Fibroblast of lung (primary cell): ENCODE measurements around the gene HAUS1. TPM values are rescaled to one million over a fixed set of nuclear protein-coding genes. Genes with fewer than 3 reads are reported as not detected.

Source experiments
- DNase-seq, 2 donors: peaks; one replicate each; pipeline versions ENCODE4 v3.0.0 to v3.0.0-alpha.2; 2010; ENCODE audit warnings: low read depth in 2 of 2
- H2AFZ ChIP-seq: 2 replicates; pipeline ENCODE4 v1.5.1; 2012; ENCODE audit warnings: low read length, control low read depth, inconsistent platforms
- H3K27ac ChIP-seq: 2 replicates; pipeline ENCODE4 v1.5.1; 2011; ENCODE audit warnings: low read length, control low read depth; ENCODE audit not compliant: insufficient read depth
- H3K27me3 ChIP-seq: 2 replicates; pipeline ENCODE4 v1.5.1; 2011; ENCODE audit warnings: mild to moderate bottlenecking, low read length; ENCODE audit not compliant: control insufficient read depth, insufficient read depth
- H3K36me3 ChIP-seq: 2 replicates; pipeline ENCODE4 v1.5.1; 2011; ENCODE audit warnings: low read length; ENCODE audit not compliant: control insufficient read depth, insufficient read depth
- H3K4me1 ChIP-seq: 2 replicates; pipeline ENCODE4 v1.5.1; 2011; ENCODE audit warnings: low read length; ENCODE audit not compliant: control insufficient read depth, insufficient read depth; ENCODE audit errors: extremely low read depth
- H3K4me2 ChIP-seq: 2 replicates; pipeline ENCODE4 v1.5.1; 2011; ENCODE audit warnings: low read length, control low read depth; ENCODE audit not compliant: insufficient read depth; ENCODE audit errors: extremely low read depth
- H3K4me3 ChIP-seq, 4 experiments: fragments of 200-600 bp in 1 of 4; sonication (generic) in 1 of 4; replicated peaks in 1 of 4; 2 replicates each; pipeline ENCODE4 v1.5.1; 2011 to 2016; ENCODE audit warnings: low read length in 4 of 4, low read depth in 3 of 4, mild to moderate bottlenecking in 3 of 4, control low read depth in 2 of 4, inconsistent platforms in 1 of 4, mixed read lengths in 1 of 4; ENCODE audit not compliant: insufficient read depth in 1 of 4; ENCODE audit errors: control extremely low read depth in 1 of 4
- H3K79me2 ChIP-seq: 2 replicates; pipeline ENCODE4 v1.5.1; 2012; ENCODE audit warnings: mild to moderate bottlenecking, low read length, inconsistent platforms; ENCODE audit not compliant: control insufficient read depth, insufficient read depth
- H3K9ac ChIP-seq: 2 replicates; pipeline ENCODE4 v1.5.1; 2011; ENCODE audit warnings: mild to moderate bottlenecking, low read length, control low read depth; ENCODE audit not compliant: insufficient read depth
- H3K9me3 ChIP-seq: 2 replicates; pipeline ENCODE4 v1.5.1; 2012; ENCODE audit warnings: low read depth, low read length; ENCODE audit not compliant: control insufficient read depth, insufficient read depth
- H4K20me1 ChIP-seq: 2 replicates; pipeline ENCODE4 v1.5.1; 2011; ENCODE audit warnings: low read length; ENCODE audit not compliant: control insufficient read depth, insufficient read depth; ENCODE audit errors: extremely low read depth
- EZH2 ChIP-seq: IDR thresholded peaks from 2 replicates; pipeline ENCODE4 v1.5.1; 2012; ENCODE audit warnings: low read length, control low read depth, mild to moderate bottlenecking; ENCODE audit errors: missing control alignments
- polyA plus RNA-seq, 2 donors: library from polyadenylated mRNA; depleted of rRNA in 1 of 2; stranded (reverse) in 1 of 2; unstranded in 1 of 2; fragments of >200 nt; gene quantifications; 2 replicates each; pipeline ENCODE4 v1.2.1, GENCODE V29; 2011 to 2012; ENCODE audit warnings: missing spikeins in 1 of 2
- total RNA-seq: library from RNA; depleted of rRNA; stranded (reverse); fragments of >200 nt; gene quantifications from 2 replicates; pipeline ENCODE4 v1.2.1, GENCODE V29; 2014
- TF ChIP-seq, protein P1 (sequence below), 2 donors: IDR thresholded peaks in 1 of 2; conservative IDR thresholded peaks in 1 of 2; 1 replicate in 1 of 2; 2 replicates in 1 of 2; pipeline ENCODE4 v1.5.1; 2011 to 2012; ENCODE audit warnings: low read length in 2 of 2, control low read depth in 1 of 2, inconsistent platforms in 1 of 2, low read depth in 1 of 2, mild to moderate bottlenecking in 1 of 2

HAUS1 gene
- total and polyA plus RNA-seq, 2 donors (not counting 1 experiment from before 2014, with no cell fraction given), result 25.4 to 52.8 TPM

DNA sequence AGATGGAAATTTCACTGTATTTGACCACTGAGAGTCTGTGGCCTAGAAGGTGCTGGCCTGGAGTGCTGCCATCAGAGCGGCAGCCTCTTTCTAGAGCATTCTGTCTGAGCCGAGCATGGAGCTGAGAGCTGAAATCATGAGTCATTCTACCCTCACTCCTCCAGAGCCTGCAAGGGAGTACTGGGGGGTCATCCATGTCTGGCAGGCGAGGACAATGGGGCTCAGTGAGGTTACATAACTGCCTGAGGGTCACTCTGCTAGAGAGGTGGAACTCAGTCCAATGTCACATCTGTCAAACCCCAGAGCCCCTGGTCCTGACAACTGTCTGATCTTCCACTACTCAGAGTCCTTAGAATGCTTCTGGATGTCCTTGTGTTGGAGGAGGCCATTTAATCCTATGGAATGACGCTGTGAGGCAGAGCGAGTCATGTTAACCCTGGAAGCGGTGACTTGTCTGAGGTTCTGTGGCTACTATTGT lies 65.3 kb downstream of the HAUS1 start:
- DNase-seq, result peak; percentile 67 to 87
- no peaks in the 10 kb centered on the region for H3K36me3 ChIP-seq
- no peaks in the 10 kb centered on the region for H3K27me3 ChIP-seq
- H3K4me2 ChIP-seq, result no peak overlapping the region
- peaks cover 6% of the 10 kb centered on the region for H3K79me2 ChIP-seq
- peaks cover 2% of the 10 kb centered on the region for H3K4me1 ChIP-seq
- TF ChIP-seq EZH2, result no peak
- TF ChIP-seq, protein P1, sequence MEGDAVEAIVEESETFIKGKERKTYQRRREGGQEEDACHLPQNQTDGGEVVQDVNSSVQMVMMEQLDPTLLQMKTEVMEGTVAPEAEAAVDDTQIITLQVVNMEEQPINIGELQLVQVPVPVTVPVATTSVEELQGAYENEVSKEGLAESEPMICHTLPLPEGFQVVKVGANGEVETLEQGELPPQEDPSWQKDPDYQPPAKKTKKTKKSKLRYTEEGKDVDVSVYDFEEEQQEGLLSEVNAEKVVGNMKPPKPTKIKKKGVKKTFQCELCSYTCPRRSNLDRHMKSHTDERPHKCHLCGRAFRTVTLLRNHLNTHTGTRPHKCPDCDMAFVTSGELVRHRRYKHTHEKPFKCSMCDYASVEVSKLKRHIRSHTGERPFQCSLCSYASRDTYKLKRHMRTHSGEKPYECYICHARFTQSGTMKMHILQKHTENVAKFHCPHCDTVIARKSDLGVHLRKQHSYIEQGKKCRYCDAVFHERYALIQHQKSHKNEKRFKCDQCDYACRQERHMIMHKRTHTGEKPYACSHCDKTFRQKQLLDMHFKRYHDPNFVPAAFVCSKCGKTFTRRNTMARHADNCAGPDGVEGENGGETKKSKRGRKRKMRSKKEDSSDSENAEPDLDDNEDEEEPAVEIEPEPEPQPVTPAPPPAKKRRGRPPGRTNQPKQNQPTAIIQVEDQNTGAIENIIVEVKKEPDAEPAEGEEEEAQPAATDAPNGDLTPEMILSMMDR (conservative IDR thresholded peaks at IDR 0.05 in 1 of 2, IDR thresholded peaks at IDR 0.05 in 1 of 2; ENCODE audit: low read depth in 1 of 2, low read length in 2 of 2), result no peak
- no peak overlapping the region for H3K27ac ChIP-seq
- H3K9me3 ChIP-seq, result no peaks in the 10 kb centered on the region
- H3K4me3 ChIP-seq, result no peak overlapping the region
- no peak overlapping the region for H2AFZ ChIP-seq
- no peaks in the 10 kb centered on the region for H4K20me1 ChIP-seq
- no peak overlapping the region for H3K9ac ChIP-seq

DNA sequence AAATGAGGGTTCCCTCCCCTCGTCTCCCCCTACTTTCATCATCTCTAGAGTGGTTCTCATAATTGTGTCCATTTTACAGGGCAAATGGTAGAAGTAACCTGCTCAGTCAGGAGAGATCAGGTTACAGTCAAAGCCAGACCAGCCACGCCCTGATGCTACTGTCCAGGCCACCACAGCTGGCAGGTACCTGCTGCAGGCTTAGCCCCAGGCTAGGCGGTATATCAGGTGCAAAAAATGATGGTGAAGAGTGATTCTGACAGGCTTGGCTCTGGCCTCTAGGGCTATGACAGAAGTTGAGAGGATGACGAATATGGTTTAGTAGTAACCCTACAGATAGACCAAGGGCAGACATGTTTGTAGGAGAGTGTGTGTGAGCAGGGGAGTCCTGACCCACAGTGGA lies 67.1 kb downstream of the HAUS1 start:
- H3K4me3 ChIP-seq, result no peak overlapping the region
- H3K79me2 ChIP-seq, result peaks cover 24% of the 10 kb centered on the region
- DNase-seq, result no peak
- H3K4me2 ChIP-seq, result no peak overlapping the region
- TF ChIP-seq, protein P1 (conservative IDR thresholded peaks at IDR 0.05 in 1 of 2, IDR thresholded peaks at IDR 0.05 in 1 of 2; ENCODE audit: low read depth in 1 of 2, low read length in 2 of 2), result no peak
- no peak for TF ChIP-seq EZH2
- H3K27me3 ChIP-seq, result no peaks in the 10 kb centered on the region
- H3K27ac ChIP-seq, result no peak overlapping the region
- no peaks in the 10 kb centered on the region for H3K9me3 ChIP-seq
- H4K20me1 ChIP-seq, result no peaks in the 10 kb centered on the region
- H3K9ac ChIP-seq, result no peak overlapping the region
- H2AFZ ChIP-seq, result no peak overlapping the region
- H3K4me1 ChIP-seq, result peaks cover 2% of the 10 kb centered on the region
- no peaks in the 10 kb centered on the region for H3K36me3 ChIP-seq

DNA sequence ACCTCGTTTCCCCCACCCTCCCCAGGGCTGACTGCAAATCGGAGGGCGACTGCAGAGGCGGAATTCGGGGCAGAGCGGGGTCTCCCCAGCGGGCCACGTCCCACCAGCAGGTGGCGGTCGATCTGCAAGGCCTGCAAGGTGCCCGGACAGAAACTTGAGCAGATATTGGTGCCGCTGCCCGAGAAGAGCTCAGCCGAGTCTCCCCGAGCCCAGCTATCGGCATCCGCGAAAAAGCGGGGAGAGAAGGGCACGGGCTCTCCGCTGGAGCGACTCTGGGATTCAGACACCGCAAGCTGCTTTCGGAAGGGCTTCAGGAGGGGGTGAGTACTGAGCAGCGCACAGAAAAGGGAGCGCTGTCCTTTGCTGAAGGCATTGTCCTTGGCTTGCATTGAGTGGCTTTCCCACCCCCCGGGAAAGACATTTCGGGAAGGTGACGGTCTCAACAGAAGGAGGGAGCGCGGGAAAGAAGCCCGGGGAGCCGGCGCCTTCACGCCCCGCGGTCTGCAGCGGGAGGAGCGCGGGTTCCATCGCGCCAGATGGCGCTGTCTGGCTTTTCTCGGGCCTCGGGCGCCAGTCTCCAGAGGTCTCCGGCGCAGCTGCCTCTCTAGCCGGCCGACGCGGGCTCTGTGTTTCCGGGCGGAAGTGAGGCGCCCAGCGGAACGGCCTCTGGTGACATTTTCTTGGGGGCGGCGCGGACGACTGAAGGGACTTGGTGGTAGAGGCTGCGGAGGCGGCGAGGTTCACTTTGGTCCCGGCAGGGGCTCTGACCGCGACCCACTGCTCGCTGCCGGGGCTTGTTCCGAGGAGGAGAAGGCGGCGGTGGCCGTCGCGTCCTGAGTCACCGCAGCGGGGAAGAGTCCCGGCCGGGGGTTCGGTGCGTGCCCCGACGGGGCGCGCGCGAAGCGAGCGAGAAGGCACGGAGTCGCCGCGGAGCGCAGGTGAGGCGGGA lies 69.5 kb downstream of the HAUS1 start:
- Histone ChIP-seq H2AFZ (peak overlapping the region; percentile 100), H3K4me2 (peak overlapping the region; percentile 97), H3K4me3 (peak overlapping the region; percentile 78 to 93 (median 89)), H3K36me3 (no peaks in the 10 kb centered on the region), H3K27me3 (no peaks in the 10 kb centered on the region), H3K4me1 (peaks cover 2% of the 10 kb centered on the region), H3K27ac (peak overlapping the region; percentile 93), H4K20me1 (no peaks in the 10 kb centered on the region), H3K9me3 (no peaks in the 10 kb centered on the region), H3K9ac (peak overlapping the region; percentile 92), H3K79me2 (peaks cover 47% of the 10 kb centered on the region)
- TF ChIP-seq, protein P1 (conservative IDR thresholded peaks at IDR 0.05 in 1 of 2, IDR thresholded peaks at IDR 0.05 in 1 of 2; ENCODE audit: low read depth in 1 of 2, low read length in 2 of 2), result peak; percentile 74 to 93
- no peak for TF ChIP-seq EZH2
- peak; percentile 90 for DNase-seq
